T-cell (primary cell): ENCODE results near the gene RUNX3. TPM values are rescaled to one million over a fixed set of nuclear protein-coding genes. Genes with fewer than 3 reads are reported as not detected.

Experiments used
- ATAC-seq, 4 experiments: fragments of 200-7000 bp in 3 of 4; fragments of 150-1000 bp in 1 of 4; cut with Tn5 transposase; replicated peaks in 1 of 4; 1 replicate in 3 of 4; 2 replicates in 1 of 4; pipeline ENCODE4 v1.10.0; 2021; ENCODE audit warnings: moderate library complexity in 3 of 4, mild to moderate bottlenecking in 2 of 4, moderate number of reproducible peaks in 1 of 4
- CTCF ChIA-PET, 2 donors: fragments of 300-600 bp; sonication (Branson Sonifier 250); formaldehyde crosslinking; loops; one replicate each; lab custom pipeline; 2022; ENCODE audit warnings: antibody characterized with exemption in 2 of 2; lab: Charles Lee
- POLR2A ChIA-PET, 2 donors: fragments of 300-600 bp; sonication (Branson Sonifier 250); formaldehyde crosslinking; loops; one replicate each; lab custom pipeline; 2022; ENCODE audit warnings: antibody characterized with exemption in 2 of 2; lab: Charles Lee
- DNase-seq, 35 experiments: peaks; one replicate each; pipeline versions ENCODE4 v3.0.0 to v3.0.0-alpha.2; 2013 to 2023
- H3K27ac ChIP-seq: one replicate; pipeline ENCODE4 v1.5.1; 2013; ENCODE audit warnings: low read length
- H3K27me3 ChIP-seq, 2 experiments: replicated peaks in 1 of 2; 1 replicate in 1 of 2; 2 replicates in 1 of 2; pipeline versions ENCODE4 v1.6.1 to v1.7.0; 2013; ENCODE audit warnings: low read length in 1 of 2, mixed read lengths in 1 of 2; ENCODE audit not compliant: control insufficient read depth in 2 of 2, insufficient read depth in 2 of 2; ENCODE audit errors: extremely low read depth in 1 of 2
- H3K36me3 ChIP-seq, 2 donors: 1 replicate in 1 of 2; 2 replicates in 1 of 2; pipeline versions ENCODE4 v1.6.1 to v1.7.0; 2013; ENCODE audit warnings: low read length in 1 of 2; ENCODE audit not compliant: control insufficient read depth in 2 of 2, insufficient read depth in 1 of 2; ENCODE audit errors: extremely low read depth in 1 of 2
- H3K4me1 ChIP-seq, 2 experiments: 1 replicate in 1 of 2; 2 replicates in 1 of 2; pipeline versions ENCODE4 v1.6.1 to v1.7.0; 2013; ENCODE audit warnings: low read length in 2 of 2, mixed read lengths in 1 of 2; ENCODE audit not compliant: insufficient read depth in 2 of 2, control insufficient read depth in 1 of 2; ENCODE audit errors: extremely low read depth in 1 of 2
- H3K4me3 ChIP-seq, 2 donors: 1 replicate in 1 of 2; 2 replicates in 1 of 2; pipeline versions ENCODE4 v1.5.1 to v1.7.0; 2013; ENCODE audit warnings: mild to moderate bottlenecking in 2 of 2, low read length in 1 of 2, moderate library complexity in 1 of 2; ENCODE audit not compliant: control insufficient read depth in 1 of 2; ENCODE audit errors: extremely low read depth in 1 of 2
- H3K9me3 ChIP-seq: 2 replicates; pipeline ENCODE4 v1.7.0; 2013
- H3K27ac Mint-ChIP-seq, 2 donors: one replicate each; pipeline ENCODE4 v1.8.0; 2020 to 2021; ENCODE audit warnings: mild to moderate bottlenecking in 2 of 2, mixed read lengths in 2 of 2
- H3K27me3 Mint-ChIP-seq, 2 donors: one replicate each; pipeline ENCODE4 v1.8.0; 2021 to 2022; ENCODE audit warnings: mixed read lengths in 2 of 2
- H3K36me3 Mint-ChIP-seq: one replicate; pipeline ENCODE4 v1.8.0; 2021; ENCODE audit warnings: mixed read lengths
- H3K4me1 Mint-ChIP-seq, 3 donors: one replicate each; pipeline ENCODE4 v1.8.0; 2020 to 2022; ENCODE audit warnings: mixed read lengths in 3 of 3, mild to moderate bottlenecking in 1 of 3
- H3K4me3 Mint-ChIP-seq, 3 donors: one replicate each; pipeline ENCODE4 v1.8.0; 2020 to 2022; ENCODE audit warnings: mild to moderate bottlenecking in 3 of 3, mixed read lengths in 3 of 3, moderate library complexity in 3 of 3
- H3K9me3 Mint-ChIP-seq, 3 donors: one replicate each; pipeline ENCODE4 v1.8.0; 2020 to 2022; ENCODE audit warnings: mixed read lengths in 3 of 3
- WGBS: methylation state at CpG from one replicate; pipeline ENCODE4 v1.1.5; 2013; ENCODE audit warnings: missing lambda C conversion rate; ENCODE audit not compliant: insufficient coverage; 5-methylcytosine and 5-hydroxymethylcytosine counted together
- total RNA-seq, 35 experiments: library from RNA in 6 of 35; stranded (reverse) in 6 of 35; fragments of 120-200 nt in 1 of 35; gene quantifications; one replicate each; pipeline versions ENCODE4 v1.2.1 to v1.2.4 and lab custom pipeline; 2013 to 2026

RUNX3 gene
- total RNA-seq, 5 donors from 2014 or later (not counting 1 experiment from before 2014, with no cell fraction given) = 140 to 220 (median 145) TPM

DNA sequence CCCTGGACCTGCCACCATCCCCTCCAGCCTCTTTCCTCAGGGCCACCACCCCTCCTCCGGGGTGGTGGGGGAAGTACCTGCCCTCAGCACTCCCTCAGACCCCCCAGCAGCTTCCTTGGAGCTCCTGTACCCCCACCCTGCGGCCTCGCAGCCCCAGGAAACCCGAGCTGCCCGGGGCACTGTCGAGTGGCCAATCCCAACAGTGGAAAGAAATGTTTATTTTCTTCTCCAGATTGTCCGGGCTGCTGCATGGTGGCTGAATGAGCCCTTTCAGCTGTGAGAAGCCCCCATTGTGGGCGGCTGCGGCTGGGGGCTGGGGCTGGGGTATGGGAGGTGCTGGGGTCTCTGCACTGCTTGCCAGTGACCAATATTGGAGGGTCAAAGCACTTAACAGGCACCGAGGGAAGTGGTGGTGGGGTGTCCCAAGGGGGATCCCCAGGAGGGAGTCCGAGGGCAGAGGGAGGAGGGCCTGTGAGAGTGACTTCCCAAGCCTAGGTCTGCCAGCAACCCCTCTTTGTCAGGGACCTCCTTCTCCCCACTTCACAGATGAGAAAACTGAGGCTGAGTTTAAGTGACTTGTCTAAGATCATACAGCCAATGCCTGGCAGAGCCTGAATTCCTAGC, 25.2 kb downstream of the RUNX3 start:
- no peaks in the 10 kb centered on the region for H3K27me3 Mint-ChIP-seq
- no peak overlapping the region for H3K4me3 ChIP-seq
- POLR2A ChIA-PET = no interaction called here
- peak overlapping the region in 1 of 2 donors; percentile 34 for H3K27ac Mint-ChIP-seq
- no peak for ATAC-seq
- H3K9me3 ChIP-seq = no peaks in the 10 kb centered on the region
- CTCF ChIA-PET = no interaction called here
- H3K36me3 Mint-ChIP-seq = peaks cover 50% of the 10 kb centered on the region
- no peaks in the 10 kb centered on the region for H3K9me3 Mint-ChIP-seq
- H3K27me3 ChIP-seq = no peaks in the 10 kb centered on the region
- no peak overlapping the region for H3K27ac ChIP-seq
- H3K4me1 ChIP-seq = peaks cover 0 to 95% of the 10 kb centered on the region in 2 experiments
- H3K4me3 Mint-ChIP-seq = no peak overlapping the region
- H3K4me1 Mint-ChIP-seq = peaks cover 22 to 47% (median 41%) of the 10 kb centered on the region in 3 donors
- 98% methylated on average over 8 of the region's 11 CpGs for WGBS
- peak in 5 of 35 experiments; percentile 0 to 22 (median 8) for DNase-seq
- H3K36me3 ChIP-seq = peaks cover 32 to 89% of the 10 kb centered on the region in 2 donors

GRCh38 chr1:24903955-24904730, 25.9 kb downstream of the RUNX3 start:
- ChIA-PET POLR2A (no interaction called here), CTCF (no interaction called here)
- DNase-seq (peak in 4 of 35 experiments; percentile 0 to 20 (median 6)), ATAC-seq (no peak)
- no peak overlapping the region for H3K4me3 Mint-ChIP-seq
- Histone ChIP-seq H3K4me3 (no peak overlapping the region), H3K27ac (no peak overlapping the region), H3K9me3 (no peaks in the 10 kb centered on the region), H3K27me3 (no peaks in the 10 kb centered on the region), H3K4me1 (peaks cover 0 to 95% of the 10 kb centered on the region in 2 experiments), H3K36me3 (peaks cover 32 to 82% of the 10 kb centered on the region in 2 donors)
- peaks cover 46% of the 10 kb centered on the region for H3K36me3 Mint-ChIP-seq
- peaks cover 22 to 46% (median 41%) of the 10 kb centered on the region in 3 donors for H3K4me1 Mint-ChIP-seq
- H3K9me3 Mint-ChIP-seq = no peaks in the 10 kb centered on the region
- 94% methylated on average over 16 of the region's 25 CpGs for WGBS
- peak overlapping the region in 1 of 2 donors; percentile 58 for H3K27ac Mint-ChIP-seq
- no peaks in the 10 kb centered on the region for H3K27me3 Mint-ChIP-seq

GRCh38 chr1:24903560-24903954, 26.5 kb downstream of the RUNX3 start:
- Mint-ChIP-seq H3K4me1 (peaks cover 22 to 47% (median 42%) of the 10 kb centered on the region in 3 donors), H3K4me3 (no peak overlapping the region), H3K27me3 (no peaks in the 10 kb centered on the region), H3K9me3 (no peaks in the 10 kb centered on the region), H3K36me3 (peaks cover 45% of the 10 kb centered on the region), H3K27ac (peak overlapping the region in 1 of 2 donors; percentile 58)
- ATAC-seq (no peak), DNase-seq (peak in 2 of 35 experiments; percentile 12)
- Histone ChIP-seq H3K4me1 (peaks cover 0 to 95% of the 10 kb centered on the region in 2 experiments), H3K27ac (no peak overlapping the region), H3K27me3 (no peaks in the 10 kb centered on the region), H3K4me3 (no peak overlapping the region), H3K36me3 (peaks cover 29 to 77% of the 10 kb centered on the region in 2 donors), H3K9me3 (no peaks in the 10 kb centered on the region)
- 95% methylated on average over 6 of the region's 6 CpGs for WGBS
- POLR2A ChIA-PET = interaction anchor here in 1 of 2 donors (0.6 kb wide), 1 partner anchor 180 kb away, joined by 6 read pairs; no protein-coding TSS in a partner anchor
- CTCF ChIA-PET = no interaction called here

DNA sequence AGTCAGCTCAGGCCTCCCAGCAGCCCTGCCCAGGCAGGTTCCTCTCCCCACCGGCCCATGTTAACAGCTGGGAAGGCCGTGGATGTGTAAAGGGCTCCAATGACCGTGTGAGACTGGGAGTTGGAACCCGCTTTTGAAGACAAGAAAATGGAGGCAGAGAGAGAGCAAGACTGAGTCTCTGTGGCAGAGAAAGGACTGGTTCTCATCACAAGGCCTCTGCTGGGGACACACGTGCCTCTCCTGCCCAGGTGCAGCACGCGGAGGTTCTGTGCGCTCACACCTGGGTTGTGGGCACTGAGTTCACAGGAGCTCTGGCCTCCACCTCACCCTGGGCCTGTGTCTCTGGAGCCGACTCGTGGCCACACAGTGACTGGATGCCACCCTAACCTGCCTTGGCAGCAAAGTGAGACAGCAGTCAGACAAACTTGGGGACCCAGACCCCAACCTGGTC, 27.0 kb downstream of the RUNX3 start:
- no peaks in the 10 kb centered on the region for H3K9me3 Mint-ChIP-seq
- no peaks in the 10 kb centered on the region for H3K27me3 ChIP-seq
- ATAC-seq = no peak
- H3K27ac ChIP-seq = no peak overlapping the region
- H3K27ac Mint-ChIP-seq = no peak overlapping the region
- peaks cover 26 to 72% of the 10 kb centered on the region in 2 donors for H3K36me3 ChIP-seq
- peaks cover 25 to 48% (median 43%) of the 10 kb centered on the region in 3 donors for H3K4me1 Mint-ChIP-seq
- CTCF ChIA-PET = no interaction called here
- POLR2A ChIA-PET = interaction anchor here in 1 of 2 donors (0.6 kb wide), 1 partner anchor 180 kb away, joined by 6 read pairs; no protein-coding TSS in a partner anchor
- no peak overlapping the region for H3K4me3 ChIP-seq
- 89% methylated on average over 8 of the region's 10 CpGs for WGBS
- peaks cover 0 to 95% of the 10 kb centered on the region in 2 experiments for H3K4me1 ChIP-seq
- no peaks in the 10 kb centered on the region for H3K27me3 Mint-ChIP-seq
- peak in 2 of 35 experiments; percentile 2 to 20 for DNase-seq
- H3K36me3 Mint-ChIP-seq = peaks cover 41% of the 10 kb centered on the region
- H3K4me3 Mint-ChIP-seq = no peak overlapping the region
- H3K9me3 ChIP-seq = no peaks in the 10 kb centered on the region

DNA sequence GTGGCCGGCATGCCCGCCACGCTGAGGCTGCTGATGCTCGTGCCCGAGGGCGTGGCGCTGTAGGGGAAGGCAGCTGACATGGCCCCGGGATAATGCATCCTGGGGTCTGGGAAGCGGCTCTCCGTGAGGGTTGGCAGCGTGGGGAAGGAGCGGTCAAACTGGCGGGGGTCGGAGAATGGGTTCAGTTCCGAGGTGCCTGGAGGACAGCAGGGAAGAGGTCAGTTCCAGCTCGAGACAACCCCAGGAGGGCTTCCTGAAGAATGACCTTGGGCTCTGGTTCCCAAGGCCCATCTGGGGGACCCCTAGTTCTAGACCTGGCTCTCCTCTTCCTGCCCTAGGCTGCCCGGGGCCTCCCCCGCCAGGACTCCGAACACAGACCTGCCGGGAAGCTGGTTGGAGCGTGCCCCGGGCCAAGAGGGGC, 27.6 kb downstream of the RUNX3 start:
- H3K4me1 ChIP-seq = peaks cover 0 to 96% of the 10 kb centered on the region in 2 experiments
- DNase-seq (peak in 2 of 35 experiments; percentile 2 to 24), ATAC-seq (no peak)
- CTCF ChIA-PET = no interaction called here
- H3K4me3 ChIP-seq = no peak overlapping the region
- no peak overlapping the region for H3K27ac ChIP-seq
- whole genome bisulfite sequencing = 90% methylated on average over 13 of the region's 22 CpGs
- Mint-ChIP-seq H3K36me3 (peaks cover 35% of the 10 kb centered on the region), H3K27ac (no peak overlapping the region), H3K27me3 (no peaks in the 10 kb centered on the region), H3K9me3 (no peaks in the 10 kb centered on the region), H3K4me3 (no peak overlapping the region), H3K4me1 (peaks cover 24 to 45% (median 41%) of the 10 kb centered on the region in 3 donors)
- POLR2A ChIA-PET = no interaction called here
- no peaks in the 10 kb centered on the region for H3K9me3 ChIP-seq
- H3K36me3 ChIP-seq = peaks cover 26 to 67% of the 10 kb centered on the region in 2 donors
- H3K27me3 ChIP-seq = no peaks in the 10 kb centered on the region
